NCI-H446 treated with DMSO at 0.1 percent for 48 hours (cell line): Measurements from ENCODE around the gene PDE8A.
"Not testable (repeated sequence)": the region's sequence is repeated elsewhere in the genome, so short reads cannot be mapped to it uniquely, and the experiment has no call there.

Experiments
- DNase-seq: peaks from one replicate; lab custom pipeline; 2025; lab: John Stamatoyannopoulos, UW

PDE8A gene

GRCh38 chr15:85131915-85132314, 150.3 kb downstream of the PDE8A start:
- DNase-seq: no peak

DNA sequence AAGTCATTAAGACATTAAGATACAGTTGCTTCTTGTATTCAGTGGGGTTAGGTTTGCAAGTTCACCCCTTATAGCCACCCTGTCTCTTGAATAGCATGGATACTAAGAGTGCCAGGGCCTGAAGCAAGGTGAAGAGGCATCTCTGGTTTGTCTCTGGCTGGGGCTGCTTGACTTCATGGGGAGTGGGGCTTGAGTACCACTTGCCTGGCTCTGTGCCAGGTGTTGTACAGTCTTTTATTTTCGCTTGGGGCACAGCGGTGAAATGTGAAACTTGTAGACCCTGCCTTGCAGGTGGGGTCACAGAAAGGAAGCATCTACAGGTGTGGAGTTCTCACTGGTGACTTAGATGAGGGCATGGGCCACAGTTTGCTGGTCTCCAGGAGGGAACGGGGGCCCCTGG, 152.1 kb downstream of the PDE8A start:
- DNase-seq: no peak

DNA sequence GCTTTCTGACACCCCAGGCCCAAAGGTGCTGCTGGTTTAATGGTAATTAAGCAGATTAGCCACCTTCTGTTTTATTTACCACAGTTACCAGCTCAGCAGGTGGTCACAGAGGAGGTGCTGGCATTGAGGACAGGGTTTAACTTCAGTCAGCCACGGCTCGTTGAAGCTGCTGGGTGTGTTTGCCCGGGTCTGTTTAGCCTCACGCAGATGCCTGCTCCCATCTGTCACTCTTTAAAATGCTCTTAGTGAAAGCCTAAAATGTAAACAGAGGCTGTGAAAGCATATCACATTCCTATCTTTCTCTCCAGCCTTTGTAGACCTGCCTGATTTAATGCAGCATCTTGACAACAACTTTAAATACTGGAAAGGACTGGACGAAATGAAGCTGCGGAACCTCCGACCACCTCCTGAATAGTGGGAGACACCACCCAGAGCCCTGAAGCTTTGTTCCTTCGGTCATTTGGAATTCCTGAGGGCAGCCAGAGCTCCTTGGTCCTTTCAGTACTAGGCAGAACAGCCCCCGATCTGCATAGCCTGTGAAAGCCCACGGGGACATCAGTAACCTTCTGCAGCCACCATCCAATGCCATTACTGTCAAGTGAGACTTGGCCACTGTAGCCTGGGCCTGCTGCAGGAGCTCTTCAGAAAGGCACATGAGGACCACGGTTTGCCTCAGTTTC, 156.0 kb downstream of the PDE8A start:
- DNase-seq: peak; percentile 13

GRCh38 chr15:85139391-85139790, 157.7 kb downstream of the PDE8A start:
- DNase-seq: no peak

DNA sequence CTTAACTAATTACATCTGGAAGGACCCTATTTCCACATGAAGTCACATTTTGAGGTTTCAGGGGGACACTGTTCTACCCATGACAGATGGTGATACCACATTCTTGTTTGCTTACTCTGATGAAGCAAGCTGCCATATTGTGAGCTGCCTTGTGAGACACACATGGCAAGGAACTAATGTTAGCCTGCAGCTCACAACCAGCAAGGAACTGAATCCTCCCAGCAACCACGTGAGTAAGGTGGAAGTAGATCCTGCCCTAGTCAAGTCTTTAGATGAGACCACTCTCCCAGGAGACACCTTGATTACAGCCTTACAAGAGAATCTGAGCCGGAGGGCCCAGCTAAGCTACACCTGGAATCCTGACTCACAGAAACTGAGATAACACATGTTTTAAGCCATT, 160.1 kb downstream of the PDE8A start:
- no peak for DNase-seq

DNA sequence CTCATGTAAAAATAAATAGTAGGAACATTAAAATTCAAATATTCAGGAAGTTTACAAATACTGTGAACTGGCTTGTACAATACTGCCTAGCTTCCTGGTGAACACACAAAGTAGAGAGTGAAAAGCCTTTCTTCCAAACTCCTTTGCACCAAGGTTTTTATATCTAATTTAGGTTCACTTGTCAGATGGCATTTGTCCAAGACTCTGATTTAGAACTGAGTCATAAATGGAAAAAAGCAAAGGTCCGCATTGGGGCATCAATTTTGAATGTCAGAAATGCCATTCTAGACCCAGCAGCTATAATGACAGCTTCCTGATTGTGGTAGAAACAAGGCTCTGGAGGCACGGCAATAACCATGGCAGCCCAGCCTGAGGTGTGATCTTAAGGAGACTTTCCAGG, 160.7 kb downstream of the PDE8A start:
- no peak for DNase-seq

DNA sequence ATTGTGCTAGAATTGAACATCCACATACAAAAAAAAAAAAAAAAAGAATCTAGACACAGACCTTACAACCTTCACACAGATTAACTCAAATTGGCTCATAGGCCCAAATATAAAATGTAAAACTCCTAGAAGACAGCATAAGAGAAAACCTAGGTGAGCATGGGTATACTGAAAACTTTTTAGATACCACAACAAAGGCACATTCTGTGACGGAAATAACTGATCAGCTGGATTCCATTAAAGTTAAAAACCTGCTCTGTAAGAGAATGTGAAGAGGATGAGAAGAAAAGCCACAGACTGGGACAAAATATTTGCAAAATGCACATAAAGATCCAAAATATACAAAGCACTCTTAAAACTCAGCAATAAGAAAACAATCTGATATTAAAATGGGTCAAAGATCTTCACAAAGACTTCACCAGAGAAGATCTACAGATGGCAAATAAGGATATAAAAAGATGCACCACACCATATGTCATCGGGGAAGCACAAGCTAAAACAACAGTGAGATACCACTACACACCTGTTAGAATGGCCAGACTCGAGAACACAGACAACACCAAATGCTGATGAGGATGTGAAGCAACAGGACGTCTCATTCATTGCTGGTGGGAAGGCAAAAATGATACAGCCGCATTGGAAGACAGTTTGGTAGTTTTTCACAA, 167.9 kb downstream of the PDE8A start:
- no peak for DNase-seq

DNA sequence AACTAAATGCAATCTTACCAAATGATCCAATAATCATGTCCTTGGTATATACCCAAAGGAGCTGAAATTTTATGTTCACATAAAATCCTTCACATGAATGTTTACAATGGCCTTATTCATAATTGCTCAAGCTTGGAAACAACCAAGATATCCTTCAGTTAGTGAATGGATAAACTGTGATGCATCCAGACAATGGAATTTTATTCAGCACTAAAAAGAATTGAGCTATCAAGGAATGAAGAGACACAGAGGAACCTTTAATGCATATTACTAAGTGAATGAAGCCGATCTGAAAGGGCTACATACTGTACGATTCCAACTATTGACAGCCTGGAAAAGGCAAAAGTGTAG, 168.4 kb downstream of the PDE8A start:
- no peak for DNase-seq

DNA sequence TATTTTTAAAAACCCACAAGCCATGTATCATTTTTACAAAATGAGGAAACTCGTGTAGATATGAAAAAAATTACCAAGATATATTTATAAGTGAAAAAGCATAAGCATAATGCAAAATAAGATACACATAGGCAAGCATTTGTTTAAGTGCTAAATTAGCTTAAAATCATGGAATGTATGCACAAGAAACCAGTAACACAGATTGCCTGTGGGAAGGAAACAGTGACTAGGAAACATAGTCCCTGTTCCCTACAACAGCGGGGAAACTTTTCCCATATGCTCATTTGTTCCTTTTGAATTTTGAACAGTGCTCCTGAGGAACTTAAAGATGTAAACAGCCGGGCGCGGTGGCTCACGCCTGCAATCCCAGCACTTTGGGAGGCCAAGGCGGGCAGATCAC, 169.5 kb downstream of the PDE8A start:
- no peak for DNase-seq

GRCh38 chr15:85151861-85152260, 170.2 kb downstream of the PDE8A start:
- no peak for DNase-seq

- no peak for DNase-seq
Observed at GRCh38 chr15:85154061-85154460, 172.4 kb downstream of the PDE8A start.

DNA sequence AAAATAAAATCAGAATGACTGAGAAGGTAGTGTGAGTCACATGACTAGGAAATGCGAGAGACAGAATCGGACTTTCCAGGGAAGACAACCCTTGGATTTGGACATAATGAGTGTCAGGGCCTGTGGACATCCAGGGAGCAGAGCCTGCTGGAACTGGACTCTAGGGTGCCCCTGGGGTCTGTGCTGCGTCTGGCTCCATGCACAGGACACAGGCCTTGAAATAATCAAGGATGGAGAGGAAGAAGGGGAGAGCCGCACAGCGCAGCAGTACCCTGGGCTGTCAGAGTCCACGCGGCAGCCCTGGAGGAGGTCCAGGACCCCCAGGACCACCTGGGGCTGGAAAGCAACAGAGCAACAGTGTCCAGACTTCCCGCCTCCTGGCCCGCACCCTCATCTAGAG, 173.7 kb downstream of the PDE8A start:
- DNase-seq: no peak

- DNase-seq: no peak
Observed at GRCh38 chr15:85155857-85156256, 174.2 kb downstream of the PDE8A start.

GRCh38 chr15:85157344-85157743, 175.7 kb downstream of the PDE8A start:
- no peak for DNase-seq

- no peak for DNase-seq
Observed at GRCh38 chr15:85162237-85162636, 180.6 kb downstream of the PDE8A start.

DNA sequence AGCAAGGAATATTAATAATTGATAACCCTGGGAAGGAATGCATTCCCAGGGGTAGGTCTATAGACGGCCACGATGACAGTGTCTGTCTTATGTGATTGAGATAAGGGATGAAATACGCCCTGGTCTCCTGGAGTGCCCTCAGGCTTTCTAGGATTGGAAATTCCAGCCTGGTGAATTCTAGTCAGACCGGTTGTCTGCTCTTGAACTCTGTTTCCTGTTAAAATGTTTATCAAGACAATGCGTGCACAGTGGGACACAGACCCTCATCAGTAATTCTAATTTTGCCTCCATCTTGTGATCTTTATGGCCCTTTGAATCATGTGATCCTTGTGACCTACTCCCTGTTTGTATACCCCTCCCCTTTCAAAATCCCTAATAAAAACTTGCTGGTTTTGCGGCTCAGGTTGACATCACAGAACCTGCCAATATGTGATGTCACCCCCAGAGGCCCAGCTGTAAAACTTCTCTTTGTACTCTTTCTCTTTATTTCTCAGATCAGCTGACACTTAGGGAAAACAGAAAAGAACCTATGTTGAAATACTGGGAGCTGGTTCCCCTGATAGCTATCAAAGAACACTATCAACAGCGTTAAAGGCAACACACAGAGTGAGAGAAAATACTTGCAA, 183.3 kb downstream of the PDE8A start:
- DNase-seq: no peak

DNA sequence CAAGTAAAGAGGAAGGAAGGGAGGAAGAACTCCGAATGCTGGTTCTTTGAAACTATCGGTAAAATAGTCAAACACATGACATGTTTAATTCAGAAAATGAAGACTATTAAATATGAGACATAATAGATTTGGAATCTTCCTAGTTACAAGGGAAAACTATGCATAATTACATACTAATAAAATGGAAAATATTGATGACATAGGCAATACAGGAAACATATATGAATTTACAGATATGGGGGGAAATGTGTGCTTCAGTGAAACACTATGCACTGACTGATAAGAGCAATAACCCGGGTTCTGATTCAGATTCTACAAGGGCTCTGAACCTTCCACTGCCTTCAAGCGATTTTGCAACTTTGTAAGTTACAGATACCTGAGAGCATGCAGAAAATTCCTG, 185.9 kb downstream of the PDE8A start:
- no peak for DNase-seq

DNA sequence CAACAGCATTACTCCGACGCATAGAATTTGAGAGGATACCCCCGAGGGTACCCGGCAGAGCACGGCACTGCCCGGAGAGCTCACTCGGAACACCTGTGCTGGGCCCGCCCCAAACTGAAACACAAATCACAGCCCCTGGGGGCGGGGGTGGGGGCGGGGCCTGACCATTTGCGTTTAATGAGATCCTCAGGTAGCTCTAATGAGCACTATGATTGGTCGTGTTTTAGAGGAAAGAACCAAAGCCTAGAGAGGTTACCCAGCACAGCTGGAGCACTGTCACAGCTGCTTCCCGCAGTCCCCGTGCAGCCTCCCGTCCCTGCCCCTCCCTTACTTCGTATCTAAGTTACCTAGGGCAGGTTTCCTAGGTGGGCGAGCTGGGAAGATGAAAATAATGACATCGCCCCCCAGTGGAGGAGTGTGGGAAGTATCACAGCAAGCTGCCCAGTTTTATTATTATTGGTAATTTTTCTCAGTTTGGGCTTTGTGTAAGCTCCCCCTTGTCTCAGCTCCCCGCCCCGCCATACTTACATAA, 187.1 kb downstream of the PDE8A start:
- no peak for DNase-seq

DNA sequence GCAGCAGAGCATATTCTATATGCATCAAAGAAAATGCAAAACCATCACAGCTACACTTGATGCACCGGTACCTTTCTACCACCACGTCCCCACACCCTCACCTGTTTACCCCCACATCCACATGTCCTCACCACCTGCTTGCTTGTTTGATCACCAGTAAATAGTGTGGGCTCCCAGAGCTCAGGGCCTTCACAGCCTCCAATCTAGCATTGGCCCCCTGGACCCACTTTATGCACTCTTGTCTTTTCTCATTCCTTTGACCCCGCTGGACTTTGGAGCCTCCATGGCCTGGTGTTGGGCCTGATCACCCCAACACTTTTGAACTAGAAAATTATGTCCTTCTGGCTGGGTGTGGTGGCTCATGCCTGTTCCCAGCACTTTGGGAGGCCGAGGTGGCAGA, 190.1 kb downstream of the PDE8A start:
- DNase-seq: no peak

DNA sequence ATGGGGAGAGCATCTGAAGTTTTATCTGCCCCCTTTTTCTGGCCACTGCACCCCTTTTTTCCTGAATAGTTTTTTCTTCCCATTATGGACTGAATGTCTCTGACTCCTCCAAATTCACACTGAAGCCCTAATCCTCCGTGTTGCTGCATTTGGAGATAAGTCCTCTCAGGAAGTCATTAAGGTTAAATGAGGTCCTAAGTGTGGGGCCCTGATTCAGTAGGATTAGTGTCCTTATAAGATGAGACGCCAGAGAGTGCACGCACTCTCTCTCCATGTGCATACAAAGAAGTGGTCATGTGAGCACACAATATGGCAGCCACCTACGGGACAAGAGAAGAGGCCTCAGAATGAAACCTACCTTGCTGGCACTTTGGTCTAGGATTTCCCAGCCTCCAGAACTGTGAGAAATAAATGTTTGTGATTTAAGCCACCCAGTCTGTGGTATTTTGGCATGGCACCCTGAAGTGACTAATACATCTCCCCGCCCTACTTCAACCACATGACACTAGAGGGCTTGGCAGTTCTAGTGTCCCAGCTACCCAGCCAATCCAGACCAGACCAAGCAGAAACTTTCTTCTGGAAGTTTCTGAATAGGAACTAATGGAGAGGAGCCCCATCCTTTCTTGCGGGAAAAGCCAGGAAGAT, 191.3 kb downstream of the PDE8A start:
- no peak for DNase-seq

DNA sequence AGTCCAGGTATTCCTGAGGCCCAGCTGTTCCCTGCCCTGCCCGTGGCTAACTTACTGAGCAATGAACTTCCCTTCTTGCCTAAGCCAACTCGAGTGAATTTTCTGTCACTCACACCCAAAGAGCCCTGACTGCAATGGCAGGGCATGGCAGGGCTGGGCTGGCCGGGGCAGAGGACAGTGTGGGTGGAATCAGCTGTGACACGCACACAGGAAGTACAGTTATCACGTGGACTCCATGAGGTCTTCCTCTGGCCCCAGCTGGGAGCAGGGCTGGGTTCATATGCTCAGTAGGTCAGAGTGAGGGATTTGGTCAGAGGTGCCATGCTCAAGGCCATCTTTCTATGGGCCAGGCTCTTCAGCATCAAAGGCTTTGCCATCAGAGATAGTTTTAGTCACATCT, 192.0 kb downstream of the PDE8A start:
- not testable (repeated sequence) for DNase-seq

DNA sequence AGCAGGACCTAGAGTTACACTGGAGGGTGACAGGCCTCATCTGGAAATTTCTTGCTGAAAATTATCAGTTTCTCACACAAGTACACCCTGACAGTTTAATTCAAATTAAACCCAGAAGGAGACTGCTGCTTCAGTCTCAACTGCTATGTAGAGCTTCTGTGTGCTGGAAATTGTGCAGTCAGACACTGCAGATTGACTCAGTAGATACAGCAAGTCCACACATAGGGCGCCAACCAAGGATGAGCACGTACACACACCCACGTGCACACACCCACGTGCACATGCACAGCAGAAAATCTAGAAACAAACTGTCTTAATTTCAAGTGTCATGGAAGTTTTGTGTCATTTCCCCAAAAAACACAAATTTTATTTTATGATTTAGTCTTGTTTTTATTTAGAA, 192.9 kb downstream of the PDE8A start:
- no peak for DNase-seq

- not testable (repeated sequence) for DNase-seq
Observed at GRCh38 chr15:85177042-85177515, 195.4 kb downstream of the PDE8A start.
